Gastroesophageal sphincter (tissue), 4 donors: ENCODE measurements around the gene DDC. TPM values are rescaled to one million over a fixed set of nuclear protein-coding genes. Genes with fewer than 3 reads are reported as not detected.
"Not testable (repeated sequence)": the region's sequence is repeated elsewhere in the genome, so short reads cannot be mapped to it uniquely, and the experiment has no call there.

Experiments
- ATAC-seq: fragments of 150-250 bp; one replicate; pipeline ENCODE4 v1.9.1; 2016; ENCODE audit warnings: mild to moderate bottlenecking, moderate library complexity
- H3K27ac ChIP-seq, 4 donors: fragments of 200-600 bp; sonication (generic) in 3 of 4; 1 replicate in 3 of 4; 2 replicates in 1 of 4; pipeline ENCODE4 v1.5.1; 2016 to 2019
- H3K27me3 ChIP-seq: fragments of 200-600 bp; sonication (generic); one replicate; pipeline ENCODE4 v1.5.1; 2019
- H3K36me3 ChIP-seq, 2 donors: fragments of 200-600 bp; sonication (generic); one replicate each; pipeline ENCODE4 v1.5.1; 2019; ENCODE audit warnings: control low read depth in 1 of 2
- H3K4me1 ChIP-seq, 3 donors: fragments of 200-600 bp; sonication (generic); 1 replicate in 2 of 3; 2 replicates in 1 of 3; pipeline ENCODE4 v1.5.1; 2016 to 2019; ENCODE audit warnings: control low read depth in 2 of 3
- H3K4me3 ChIP-seq, 2 donors: fragments of 200-600 bp; sonication (generic); one replicate each; pipeline ENCODE4 v1.5.1; 2019; ENCODE audit warnings: mild to moderate bottlenecking in 1 of 2, moderate library complexity in 1 of 2
- H3K9me3 ChIP-seq, 3 donors: fragments of 200-600 bp; sonication (generic); one replicate each; pipeline ENCODE4 v1.5.1; 2017 to 2019; ENCODE audit warnings: control low read depth in 2 of 3
- EP300 ChIP-seq: sonication (generic); formaldehyde crosslinking; IDR thresholded peaks from one replicate; pipeline ENCODE4 v1.6.1; 2017; ENCODE audit warnings: antibody characterized with exemption, mild to moderate bottlenecking
- POLR2A ChIP-seq, 2 donors: fragments of 450-650 bp; IDR thresholded peaks; one replicate each; pipeline ENCODE4 v1.6.1; 2017; ENCODE audit warnings: antibody characterized with exemption in 2 of 2, mild to moderate bottlenecking in 2 of 2, moderate library complexity in 1 of 2
- POLR2AphosphoS5 ChIP-seq: sonication (generic); formaldehyde crosslinking; IDR thresholded peaks from one replicate; pipeline ENCODE4 v1.6.1; 2017; ENCODE audit warnings: antibody characterized with exemption
- WGBS, 2 donors: methylation state at CpG; one replicate each; pipeline ENCODE4 v1.1.5; 2018; ENCODE audit warnings: low coverage in 1 of 2; 5-methylcytosine and 5-hydroxymethylcytosine counted together
- total RNA-seq, 4 donors: library from RNA; depleted of rRNA; stranded (reverse); fragments of >200 nt; gene quantifications; one replicate each; pipeline ENCODE4 v1.1.0, GENCODE V29; 2016
- TF ChIP-seq, protein P1 (sequence below), 4 experiments: fragments of 200-600 bp in 2 of 4; fragments of 450-650 bp in 2 of 4; sonication (generic) in 1 of 4; IDR thresholded peaks; one replicate each; pipeline ENCODE4 v1.5.1; 2017 to 2019; ENCODE audit warnings: antibody characterized with exemption in 4 of 4, mild to moderate bottlenecking in 2 of 4, moderate library complexity in 2 of 4

Gene DDC
- total RNA-seq, 4 donors from 2014 or later, result not detected

DNA sequence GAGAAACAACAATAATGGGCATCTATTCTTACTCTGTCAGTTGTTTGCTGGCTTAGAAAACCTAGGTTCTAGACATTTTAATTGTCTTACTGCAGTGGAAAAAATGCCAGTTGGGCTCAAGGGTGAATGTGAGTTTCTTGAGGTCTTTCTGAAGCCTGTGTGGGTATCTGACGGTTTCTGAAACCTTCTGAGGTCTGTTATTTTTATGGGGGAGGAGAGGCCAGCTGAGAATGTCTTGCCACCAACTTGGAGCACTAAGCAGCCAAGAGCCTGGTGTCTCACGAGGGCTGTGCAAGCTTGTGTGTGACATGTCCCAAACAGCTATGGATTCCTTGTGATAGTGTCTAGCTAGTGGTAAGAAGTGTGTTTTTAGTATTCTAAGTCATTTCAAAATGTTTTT is 24.2 kb upstream of the DDC start:
- Histone ChIP-seq H3K27me3 (peaks cover 8% of the 10 kb centered on the region), H3K36me3 (peaks cover 0 to 34% of the 10 kb centered on the region in 2 donors), H3K9me3 (peaks cover 0 to 2% (median 0%) of the 10 kb centered on the region in 3 donors), H3K4me1 (no peaks in the 10 kb centered on the region), H3K4me3 (no peak overlapping the region), H3K27ac (no peak overlapping the region)
- TF ChIP-seq EP300 (no peak), POLR2AphosphoS5 (no peak)
- TF ChIP-seq, protein P1, sequence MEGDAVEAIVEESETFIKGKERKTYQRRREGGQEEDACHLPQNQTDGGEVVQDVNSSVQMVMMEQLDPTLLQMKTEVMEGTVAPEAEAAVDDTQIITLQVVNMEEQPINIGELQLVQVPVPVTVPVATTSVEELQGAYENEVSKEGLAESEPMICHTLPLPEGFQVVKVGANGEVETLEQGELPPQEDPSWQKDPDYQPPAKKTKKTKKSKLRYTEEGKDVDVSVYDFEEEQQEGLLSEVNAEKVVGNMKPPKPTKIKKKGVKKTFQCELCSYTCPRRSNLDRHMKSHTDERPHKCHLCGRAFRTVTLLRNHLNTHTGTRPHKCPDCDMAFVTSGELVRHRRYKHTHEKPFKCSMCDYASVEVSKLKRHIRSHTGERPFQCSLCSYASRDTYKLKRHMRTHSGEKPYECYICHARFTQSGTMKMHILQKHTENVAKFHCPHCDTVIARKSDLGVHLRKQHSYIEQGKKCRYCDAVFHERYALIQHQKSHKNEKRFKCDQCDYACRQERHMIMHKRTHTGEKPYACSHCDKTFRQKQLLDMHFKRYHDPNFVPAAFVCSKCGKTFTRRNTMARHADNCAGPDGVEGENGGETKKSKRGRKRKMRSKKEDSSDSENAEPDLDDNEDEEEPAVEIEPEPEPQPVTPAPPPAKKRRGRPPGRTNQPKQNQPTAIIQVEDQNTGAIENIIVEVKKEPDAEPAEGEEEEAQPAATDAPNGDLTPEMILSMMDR (IDR thresholded peaks at IDR 0.05), result no peak
- ATAC-seq, result no peak
- 67 to 89% methylated on average over 1 to 2 of the region's 2 CpGs for WGBS, 2 donors

- Histone ChIP-seq H3K27me3 (peaks cover 12% of the 10 kb centered on the region), H3K4me3 (no peak overlapping the region), H3K27ac (no peak overlapping the region), H3K9me3 (peaks cover 0 to 6% (median 0%) of the 10 kb centered on the region in 3 donors), H3K4me1 (no peaks in the 10 kb centered on the region), H3K36me3 (peaks cover 0 to 30% of the 10 kb centered on the region in 2 donors)
- no peak for ATAC-seq
- WGBS, 2 donors, result 74 to 82% methylated on average over 5 to 7 of the region's 8 CpGs
- TF ChIP-seq, protein P1 (IDR thresholded peaks at IDR 0.05), result peak in 1 of 4 experiments; percentile 8
- TF ChIP-seq POLR2AphosphoS5, result no peak
Measured at GRCh38 chr7:50588937-50589336, 23.7 kb upstream of the DDC start.

DNA sequence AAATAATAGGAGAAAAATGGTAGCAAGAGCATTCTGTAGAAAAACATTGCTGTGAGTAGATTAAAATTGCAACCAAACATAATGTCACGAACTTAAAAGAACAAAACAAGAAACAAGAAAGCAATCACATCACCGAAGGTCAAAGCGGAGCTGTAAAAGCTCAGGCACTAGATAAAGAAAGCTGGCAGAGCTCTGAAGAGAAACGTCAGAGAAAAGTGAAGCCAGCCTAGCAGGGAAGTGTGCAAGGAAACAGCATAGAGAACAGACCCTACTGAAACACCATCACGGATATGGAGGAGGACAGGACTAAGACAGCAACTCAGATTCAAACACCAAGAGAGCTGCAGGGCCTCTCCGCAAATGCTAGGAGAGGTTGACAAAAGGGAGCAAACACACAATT is 22.5 kb upstream of the DDC start:
- Histone ChIP-seq H3K4me1 (no peaks in the 10 kb centered on the region), H3K4me3 (no peak overlapping the region), H3K36me3 (peaks cover 0 to 18% of the 10 kb centered on the region in 2 donors), H3K27ac (no peak overlapping the region), H3K9me3 (peaks cover 0 to 18% (median 0%) of the 10 kb centered on the region in 3 donors), H3K27me3 (peaks cover 14% of the 10 kb centered on the region)
- TF ChIP-seq, protein P1 (IDR thresholded peaks at IDR 0.05), result no peak
- no peak for TF ChIP-seq EP300
- 78 to 81% methylated on average over 5 to 6 of the region's 6 CpGs for WGBS, 2 donors
- no peak for ATAC-seq

DNA sequence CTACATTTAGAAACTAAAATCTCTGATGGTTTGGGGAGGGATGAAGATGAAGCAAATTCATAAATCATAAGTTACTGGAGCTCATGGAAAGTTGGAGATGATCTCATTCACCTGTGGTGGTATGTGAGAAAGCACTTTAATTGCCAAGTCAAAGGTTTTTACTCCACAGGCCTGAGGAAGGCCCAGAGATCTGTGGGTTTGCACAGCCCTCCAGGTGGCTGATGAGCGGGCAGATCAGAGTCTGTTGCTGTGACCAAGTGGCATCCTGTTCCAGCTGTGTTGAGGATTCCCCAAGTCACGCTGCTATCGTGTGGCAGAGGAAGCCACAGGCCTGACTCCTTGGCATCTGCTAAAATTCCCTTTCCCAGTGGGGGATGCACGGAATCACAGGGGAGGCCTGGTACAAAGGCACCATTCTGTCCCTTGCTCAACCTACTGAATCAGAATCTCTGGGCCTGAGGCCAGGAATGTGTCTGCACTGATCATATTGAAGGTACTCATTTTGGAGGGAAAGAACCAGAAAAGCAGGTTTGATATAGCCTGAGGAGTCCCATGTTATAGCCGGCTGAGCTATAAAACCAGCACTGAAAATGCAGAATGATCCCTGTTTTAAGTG is 19.7 kb upstream of the DDC start:
- no peak for ATAC-seq
- Histone ChIP-seq H3K36me3 (no peaks in the 10 kb centered on the region), H3K9me3 (peaks cover 0 to 22% (median 0%) of the 10 kb centered on the region in 3 donors), H3K27me3 (peaks cover 14% of the 10 kb centered on the region), H3K4me1 (no peaks in the 10 kb centered on the region), H3K27ac (no peak overlapping the region), H3K4me3 (no peak overlapping the region)
- 79 to 97% methylated on average over 2 to 5 of the region's 5 CpGs for WGBS, 2 donors
- TF ChIP-seq POLR2AphosphoS5 (no peak), EP300 (no peak), POLR2A (IDR thresholded peaks at IDR 0.05) (no peak)
- TF ChIP-seq, protein P1 (IDR thresholded peaks at IDR 0.05), result no peak

- 30 to 80% methylated on average over 1 of the region's 4 CpGs for WGBS, 2 donors
- no peaks in the 10 kb centered on the region for H3K4me1 ChIP-seq
- peaks cover 14% of the 10 kb centered on the region for H3K27me3 ChIP-seq
- no peak overlapping the region for H3K27ac ChIP-seq
- peaks cover 0 to 22% (median 0%) of the 10 kb centered on the region in 3 donors for H3K9me3 ChIP-seq
- H3K4me3 ChIP-seq, result no peak overlapping the region
- no peak for TF ChIP-seq EP300
- TF ChIP-seq POLR2A (IDR thresholded peaks at IDR 0.05), result no peak
- no peak for TF ChIP-seq POLR2AphosphoS5
- TF ChIP-seq, protein P1 (IDR thresholded peaks at IDR 0.05), result no peak
- ATAC-seq, result no peak
- H3K36me3 ChIP-seq, result no peaks in the 10 kb centered on the region
Measured at GRCh38 chr7:50584386-50584785, 19.2 kb upstream of the DDC start.

DNA sequence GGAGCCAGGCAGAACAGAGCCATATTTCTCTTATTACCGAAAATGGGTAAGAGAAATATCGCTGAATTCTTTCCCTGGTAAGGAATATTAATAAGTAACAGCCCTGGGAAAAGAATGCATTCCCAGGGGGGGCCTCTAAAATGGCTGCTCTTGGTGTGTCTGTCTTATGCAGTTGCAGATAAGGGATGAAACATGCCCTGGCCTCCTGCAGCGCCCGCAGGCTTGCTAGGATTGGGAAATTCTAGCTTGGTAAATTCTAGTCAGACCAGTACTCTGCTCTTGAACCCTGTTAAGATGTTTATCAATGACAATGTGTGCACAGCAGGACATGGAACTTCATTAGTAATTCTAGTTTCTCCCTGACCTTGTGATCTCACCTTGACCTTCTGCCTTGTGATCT is 18.1 kb upstream of the DDC start:
- ATAC-seq, H3K27ac ChIP-seq, H3K4me3 ChIP-seq, H3K4me1 ChIP-seq, H3K36me3 ChIP-seq: not testable (repeated sequence)
- 92 to 93% methylated on average over 4 of the region's 4 CpGs for WGBS, 2 donors
- peaks cover 14% of the 10 kb centered on the region for H3K27me3 ChIP-seq
- peaks cover 0 to 22% (median 0%) of the 10 kb centered on the region in 3 donors for H3K9me3 ChIP-seq

GRCh38 chr7:50582271-50582670 is 17.1 kb upstream of the DDC start:
- WGBS, 2 donors, result 94% methylated on average over 2 to 4 of the region's 4 CpGs

GRCh38 chr7:50580666-50581065 is 15.5 kb upstream of the DDC start:
- not testable (repeated sequence) for H3K36me3 ChIP-seq, H3K4me1 ChIP-seq, H3K27ac ChIP-seq, ATAC-seq, H3K4me3 ChIP-seq
- Histone ChIP-seq H3K9me3 (peaks cover 0 to 22% (median 0%) of the 10 kb centered on the region in 3 donors), H3K27me3 (peaks cover 14% of the 10 kb centered on the region)
- 71 to 85% methylated on average over 2 of the region's 2 CpGs for WGBS, 2 donors

More at GRCh38 chr7:50582271-50582670, 17.1 kb upstream of the DDC start:
- peaks cover 14% of the 10 kb centered on the region for H3K27me3 ChIP-seq
- not testable (repeated sequence) for H3K4me3 ChIP-seq, H3K27ac ChIP-seq, ATAC-seq, H3K36me3 ChIP-seq, H3K4me1 ChIP-seq
- peaks cover 0 to 22% (median 0%) of the 10 kb centered on the region in 3 donors for H3K9me3 ChIP-seq
